Inflammatory macrophage treated with lipopolysaccharide for 4 hours (primary cell): ENCODE measurements around the gene UBE2V1.

Experiments
- DNase-seq: peaks from one replicate; pipeline ENCODE4 v3.0.0-alpha.2; 2020

Gene UBE2V1

GRCh38 chr20:50061151-50062005 is 51.6 kb downstream of the UBE2V1 start:
- DNase-seq = no peak

GRCh38 chr20:50058662-50059402 is 54.1 kb downstream of the UBE2V1 start:
- DNase-seq = peak; percentile 27

- no peak for DNase-seq
Measured at GRCh38 chr20:50057714-50058053, 55.3 kb downstream of the UBE2V1 start.

GRCh38 chr20:50056951-50057713 is 55.8 kb downstream of the UBE2V1 start:
- DNase-seq = no peak

GRCh38 chr20:50056408-50056926 is 56.5 kb downstream of the UBE2V1 start:
- DNase-seq = no peak

GRCh38 chr20:50055524-50056083 is 57.3 kb downstream of the UBE2V1 start:
- DNase-seq = no peak

- DNase-seq = no peak
Measured at GRCh38 chr20:50054626-50055511, 58.1 kb downstream of the UBE2V1 start.

GRCh38 chr20:50054231-50054547 is 58.8 kb downstream of the UBE2V1 start:
- no peak for DNase-seq

GRCh38 chr20:50053362-50054230 is 59.4 kb downstream of the UBE2V1 start:
- DNase-seq = no peak

GRCh38 chr20:50052550-50053361 is 60.2 kb downstream of the UBE2V1 start:
- DNase-seq = peak; percentile 26

- no peak for DNase-seq
Measured at GRCh38 chr20:50050660-50051308, 62.2 kb downstream of the UBE2V1 start.

- no peak for DNase-seq
Measured at GRCh38 chr20:50050214-50050613, 62.7 kb downstream of the UBE2V1 start.

- DNase-seq = peak; percentile 62
Measured at GRCh38 chr20:50049442-50050026, 63.4 kb downstream of the UBE2V1 start.

GRCh38 chr20:50048420-50049166 is 64.4 kb downstream of the UBE2V1 start:
- DNase-seq = peak; percentile 68

GRCh38 chr20:50044353-50044960 is 68.5 kb downstream of the UBE2V1 start:
- DNase-seq = no peak

- DNase-seq = no peak
Measured at GRCh38 chr20:50043573-50044352, 69.2 kb downstream of the UBE2V1 start.
